Esophagus (tissue), 2 donors: Measurements from ENCODE around the gene MAN2B2. TPM values are rescaled to one million over a fixed set of nuclear protein-coding genes. Genes with fewer than 3 reads are reported as not detected.

Experiments
- H3K27ac ChIP-seq, 2 donors: one replicate each; pipeline ENCODE4 v1.5.1; 2013; ENCODE audit warnings: low read depth in 2 of 2, mild to moderate bottlenecking in 2 of 2, inconsistent platforms in 1 of 2, low read length in 1 of 2, moderate library complexity in 1 of 2
- H3K27me3 ChIP-seq, 2 donors: one replicate each; pipeline ENCODE4 v1.6.1; 2013; ENCODE audit warnings: low read length in 2 of 2, control low read depth in 1 of 2, mild to moderate bottlenecking in 1 of 2; ENCODE audit not compliant: insufficient read depth in 2 of 2, control insufficient read depth in 1 of 2
- H3K36me3 ChIP-seq, 2 donors: one replicate each; pipeline ENCODE4 v1.6.1; 2013; ENCODE audit warnings: low read length in 1 of 2; ENCODE audit not compliant: control insufficient read depth in 2 of 2, insufficient read depth in 2 of 2
- H3K4me1 ChIP-seq, 2 donors: one replicate each; pipeline ENCODE4 v1.6.1; 2013; ENCODE audit warnings: low read length in 1 of 2; ENCODE audit not compliant: control insufficient read depth in 2 of 2, insufficient read depth in 2 of 2
- H3K4me3 ChIP-seq, 2 donors: one replicate each; pipeline ENCODE4 v1.5.1; 2013; ENCODE audit warnings: low read length in 2 of 2, mild to moderate bottlenecking in 2 of 2, low read depth in 1 of 2, moderate library complexity in 1 of 2
- H3K9me3 ChIP-seq, 2 donors: one replicate each; pipeline ENCODE4 v1.6.1; 2013; ENCODE audit warnings: mild to moderate bottlenecking in 2 of 2, low read depth in 1 of 2, low read length in 1 of 2, moderate library complexity in 1 of 2; ENCODE audit not compliant: control insufficient read depth in 2 of 2, insufficient read depth in 1 of 2
- WGBS, 2 donors: extraction: QIAGEN DNeasy Blood & Tissue Kit; methylation state at CpG; one replicate each; pipeline ENCODE4 v1.1.7; 2013; 5-methylcytosine and 5-hydroxymethylcytosine counted together
- polyA plus RNA-seq, 2 donors: library from polyadenylated mRNA; stranded (reverse); fragments of 200-250 nt; gene quantifications; one replicate each; pipeline ENCODE4 v1.2.3, GENCODE V29; 2013
- donor health status: healthy with polysubstance abuse.
- donor health status: Bipolar disorder and iron deficiency.

MAN2B2 gene
- polyA plus RNA-seq, 2 donors, result 6.5 to 7.3 TPM

GRCh38 chr4:6606465-6607235, 31.7 kb downstream of the MAN2B2 start:
- Histone ChIP-seq H3K4me1 (no peaks in the 10 kb centered on the region), H3K27ac (no peak overlapping the region), H3K9me3 (peaks cover 0 to 6% of the 10 kb centered on the region in 2 donors), H3K36me3 (peaks cover 14 to 61% of the 10 kb centered on the region in 2 donors), H3K4me3 (no peak overlapping the region), H3K27me3 (no peaks in the 10 kb centered on the region)
- 89 to 90% methylated on average over 10 of the region's 10 CpGs for WGBS, 2 donors

GRCh38 chr4:6607368-6608055, 32.5 kb downstream of the MAN2B2 start:
- WGBS, 2 donors, result 93% methylated on average over 13 of the region's 13 CpGs
- peaks cover 12 to 60% of the 10 kb centered on the region in 2 donors for H3K36me3 ChIP-seq
- no peak overlapping the region for H3K27ac ChIP-seq
- H3K4me1 ChIP-seq, result no peaks in the 10 kb centered on the region
- H3K27me3 ChIP-seq, result no peaks in the 10 kb centered on the region
- H3K9me3 ChIP-seq, result peaks cover 0 to 6% of the 10 kb centered on the region in 2 donors
- H3K4me3 ChIP-seq, result no peak overlapping the region

- WGBS, 2 donors, result 89% methylated on average over 28 of the region's 28 CpGs
Observed at GRCh38 chr4:6608758-6609414, 33.9 kb downstream of the MAN2B2 start.

DNA sequence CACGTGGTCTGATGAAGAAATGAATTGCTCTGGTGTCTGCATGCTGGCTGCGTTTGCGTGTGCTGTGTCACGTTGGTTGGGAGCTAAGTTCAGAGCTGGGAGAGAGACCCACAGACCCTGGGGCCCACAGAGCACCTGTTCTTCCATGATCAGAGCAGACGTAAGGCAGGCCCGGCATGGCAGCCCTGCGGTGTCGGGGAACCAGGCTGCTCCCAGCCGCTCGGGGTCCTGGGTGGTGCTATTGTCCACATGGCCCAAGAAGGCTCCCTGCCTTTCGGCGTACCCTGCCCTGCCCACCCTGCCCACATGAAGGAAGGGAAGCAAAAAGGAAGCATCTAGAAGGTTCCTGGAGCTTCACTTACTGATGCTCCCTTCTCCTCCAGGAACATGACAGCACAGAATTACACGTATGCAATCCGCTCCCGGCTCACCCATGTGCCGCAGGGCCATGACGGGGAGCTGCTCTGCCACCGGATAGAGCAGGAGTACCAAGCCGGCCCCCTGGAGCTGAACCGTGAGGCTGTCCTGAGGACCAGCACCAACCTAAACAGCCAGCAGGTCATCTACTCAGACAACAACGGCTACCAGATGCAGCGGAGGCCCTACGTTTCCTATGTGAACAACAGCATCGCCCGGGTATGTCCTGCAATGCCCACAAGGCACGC, 34.6 kb downstream of the MAN2B2 start:
- H3K4me3 ChIP-seq, result no peak overlapping the region
- H3K9me3 ChIP-seq, result peaks cover 0 to 6% of the 10 kb centered on the region in 2 donors
- peaks cover 17 to 60% of the 10 kb centered on the region in 2 donors for H3K36me3 ChIP-seq
- no peaks in the 10 kb centered on the region for H3K27me3 ChIP-seq
- H3K4me1 ChIP-seq, result no peaks in the 10 kb centered on the region
- 94 to 95% methylated on average over 26 of the region's 26 CpGs for WGBS, 2 donors
- H3K27ac ChIP-seq, result no peak overlapping the region

More at GRCh38 chr4:6608758-6609414, 33.9 kb downstream of the MAN2B2 start:
- peaks cover 12 to 54% of the 10 kb centered on the region in 2 donors for H3K36me3 ChIP-seq
- no peaks in the 10 kb centered on the region for H3K4me1 ChIP-seq
- peaks cover 0 to 6% of the 10 kb centered on the region in 2 donors for H3K9me3 ChIP-seq
- no peak overlapping the region for H3K4me3 ChIP-seq
- H3K27me3 ChIP-seq, result no peaks in the 10 kb centered on the region
- no peak overlapping the region for H3K27ac ChIP-seq

GRCh38 chr4:6610856-6611430, 36.0 kb downstream of the MAN2B2 start:
- H3K4me1 ChIP-seq, result no peaks in the 10 kb centered on the region
- H3K27ac ChIP-seq, result no peak overlapping the region
- 95 to 96% methylated on average over 23 to 24 of the region's 24 CpGs for WGBS, 2 donors
- H3K36me3 ChIP-seq, result peaks cover 17 to 58% of the 10 kb centered on the region in 2 donors
- no peaks in the 10 kb centered on the region for H3K27me3 ChIP-seq
- H3K9me3 ChIP-seq, result no peaks in the 10 kb centered on the region
- no peak overlapping the region for H3K4me3 ChIP-seq

DNA sequence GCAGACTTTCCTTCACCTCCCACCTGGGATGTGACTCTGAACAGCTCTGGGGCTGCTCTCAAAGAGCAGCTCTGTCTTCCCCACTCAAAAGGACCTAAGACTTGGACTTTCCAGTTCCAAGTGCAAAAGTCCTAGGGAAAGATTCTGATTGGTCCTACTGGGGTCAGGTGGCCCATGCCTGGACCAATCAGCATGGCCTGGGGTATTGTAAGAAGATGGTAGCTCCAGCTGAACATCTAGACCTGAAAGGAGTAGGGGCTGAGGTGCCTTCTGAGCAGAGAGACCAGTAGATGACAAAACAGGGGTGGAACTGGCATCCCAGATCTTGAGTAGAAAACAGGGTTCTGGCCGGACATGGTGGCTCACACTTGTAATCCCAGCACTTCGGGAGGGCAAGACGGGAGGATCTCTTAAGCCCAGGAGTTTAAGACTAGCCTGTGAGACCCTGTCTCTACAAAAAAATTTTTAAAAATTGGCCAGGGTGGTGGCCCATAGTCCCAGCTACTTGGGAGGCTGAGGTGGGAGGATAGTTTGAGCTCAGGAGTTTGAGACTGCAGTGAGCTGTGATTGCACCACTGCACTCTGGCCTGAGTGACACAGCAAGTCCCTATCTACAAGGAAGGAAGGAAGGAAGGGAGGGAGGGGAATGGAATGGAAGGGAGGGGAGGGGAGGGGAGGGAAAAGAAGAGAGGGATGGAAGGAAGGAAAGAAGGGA, 38.1 kb downstream of the MAN2B2 start:
- Histone ChIP-seq H3K36me3 (peaks cover 22 to 62% of the 10 kb centered on the region in 2 donors), H3K4me1 (no peaks in the 10 kb centered on the region), H3K27me3 (no peaks in the 10 kb centered on the region), H3K4me3 (no peak overlapping the region), H3K27ac (no peak overlapping the region), H3K9me3 (no peaks in the 10 kb centered on the region)
- 98 to 99% methylated on average over 3 of the region's 3 CpGs for WGBS, 2 donors

DNA sequence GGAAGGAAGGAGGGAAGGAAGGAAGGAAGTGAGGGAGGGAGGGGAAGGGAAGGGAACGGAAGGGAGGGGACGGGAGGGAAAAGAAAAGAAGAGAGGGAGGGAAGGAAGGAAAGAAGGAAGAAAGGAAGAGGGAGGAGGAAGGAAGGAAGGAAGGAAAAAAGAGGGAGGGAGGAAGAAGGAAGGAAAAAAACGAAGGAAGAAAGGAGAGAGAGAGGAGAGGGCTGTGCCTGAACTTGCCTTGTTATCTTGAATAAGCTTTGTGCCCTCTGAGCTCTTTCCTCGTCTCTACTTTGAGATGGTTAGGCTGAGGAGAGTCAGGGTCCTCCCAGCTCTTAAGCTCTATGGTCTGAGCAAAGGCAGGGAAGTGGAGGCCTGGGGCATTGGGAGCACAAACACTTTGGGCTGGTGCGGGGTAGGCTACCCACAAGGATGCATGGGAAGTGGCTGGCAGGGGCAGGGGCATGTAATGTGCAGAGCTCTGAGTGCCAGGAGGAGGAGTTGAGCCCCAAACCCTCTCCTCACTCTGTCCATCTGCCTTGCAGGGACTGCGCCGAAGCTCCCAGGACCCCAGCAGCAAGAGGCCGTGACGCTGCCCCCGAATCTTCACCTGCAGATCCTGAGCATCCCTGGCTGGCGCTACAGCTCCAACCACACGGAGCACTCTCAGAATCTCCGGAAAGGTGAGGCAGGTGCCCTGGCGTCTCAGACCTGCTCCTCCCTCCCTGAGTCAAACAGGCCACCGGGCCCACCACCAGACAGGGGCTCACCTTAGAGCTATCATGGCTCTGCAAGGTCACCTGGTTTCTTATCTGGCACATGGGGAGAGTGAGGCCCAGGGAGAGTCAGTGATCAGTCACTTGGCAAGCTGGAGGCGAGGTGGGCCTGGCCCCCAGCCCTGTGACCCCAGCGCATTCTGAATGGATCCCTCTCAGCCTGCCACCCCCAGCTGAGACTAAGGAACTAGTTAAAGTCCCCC, 39.0 kb downstream of the MAN2B2 start:
- Histone ChIP-seq H3K4me3 (no peak overlapping the region), H3K4me1 (no peaks in the 10 kb centered on the region), H3K27ac (no peak overlapping the region), H3K9me3 (no peaks in the 10 kb centered on the region), H3K36me3 (peaks cover 18 to 63% of the 10 kb centered on the region in 2 donors), H3K27me3 (no peaks in the 10 kb centered on the region)
- WGBS, 2 donors, result 86 to 88% methylated on average over 17 of the region's 17 CpGs

GRCh38 chr4:6614701-6615230, 39.8 kb downstream of the MAN2B2 start:
- 83 to 88% methylated on average over 11 of the region's 11 CpGs for WGBS, 2 donors
- Histone ChIP-seq H3K4me1 (no peaks in the 10 kb centered on the region), H3K36me3 (peaks cover 18 to 63% of the 10 kb centered on the region in 2 donors), H3K27me3 (no peaks in the 10 kb centered on the region), H3K9me3 (no peaks in the 10 kb centered on the region), H3K4me3 (no peak overlapping the region), H3K27ac (no peak overlapping the region)
